A549 (cell line): ENCODE results near the gene SMIM27.

Experiments
- CTCF ChIP-seq: fragments of >200 bp; sonication (Bioruptor Twin); formaldehyde crosslinking; IDR thresholded peaks from 3 replicates; pipeline ENCODE4 v1.5.1; 2016
- JUN ChIP-seq, 2 experiments: fragments of >200 bp; sonication (Bioruptor Twin); formaldehyde crosslinking; IDR thresholded peaks; 2 replicates in 1 of 2; 3 replicates in 1 of 2; pipeline ENCODE4 v1.6.1; 2016 to 2017
- NFE2L2 ChIP-seq: fragments of 150-350 bp; conservative IDR thresholded peaks from 2 replicates; pipeline ENCODE4 v1.6.1; 2014; ENCODE audit warnings: low read length
- POLR2A ChIP-seq: IDR thresholded peaks from 2 replicates; pipeline ENCODE4 v1.6.1; 2012; ENCODE audit warnings: mild to moderate bottlenecking, low read length
- RARB ChIP-seq: fragments of 250-450 bp; sonication (Bioruptor Pico); IDR thresholded peaks from 2 replicates; pipeline ENCODE4 v1.8.0; 2021; ENCODE audit warnings: mild to moderate bottlenecking, moderate library complexity
- RFX5 ChIP-seq: fragments of 450-650 bp; IDR thresholded peaks from 2 replicates; pipeline ENCODE4 v1.7.1; 2014; ENCODE audit warnings: antibody characterized with exemption, mild to moderate bottlenecking, moderate library complexity

- TF ChIP-seq CTCF (no peak), POLR2A (no peak), NFE2L2 (no peak), RARB (no peak), RFX5 (no peak), JUN (IDR thresholded peaks at IDR 0.05) (no peak)
Observed at GRCh38 chr9:32558408-32558934, 6.3 kb downstream of the SMIM27 start.
